Measurements from ENCODE around the gene CNGA1.
"Not testable (repeated sequence)": the region's sequence is repeated elsewhere in the genome, so short reads cannot be mapped to it uniquely, and the experiment has no call there.

DNA sequence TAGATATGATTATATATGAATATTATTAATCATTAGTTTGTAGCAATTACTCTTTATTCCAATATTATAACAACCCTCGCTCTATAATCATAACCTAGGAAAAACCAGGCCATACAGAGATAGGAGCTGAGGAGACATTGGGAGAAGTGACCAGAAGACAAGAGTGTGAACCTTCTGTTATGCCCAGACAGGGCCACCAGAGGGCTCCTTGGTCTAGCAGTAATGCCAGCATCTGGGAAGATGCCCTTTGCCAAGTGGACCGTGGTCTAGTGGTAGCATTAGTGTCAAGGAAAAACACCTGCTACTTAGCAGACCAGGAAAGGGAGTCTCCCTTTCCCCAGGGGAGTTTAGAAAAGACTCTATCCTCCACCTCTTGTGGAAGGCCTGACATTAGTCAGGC is 12.9 kb downstream of the CNGA1 start:
- TF ChIP-seq, protein P1, sequence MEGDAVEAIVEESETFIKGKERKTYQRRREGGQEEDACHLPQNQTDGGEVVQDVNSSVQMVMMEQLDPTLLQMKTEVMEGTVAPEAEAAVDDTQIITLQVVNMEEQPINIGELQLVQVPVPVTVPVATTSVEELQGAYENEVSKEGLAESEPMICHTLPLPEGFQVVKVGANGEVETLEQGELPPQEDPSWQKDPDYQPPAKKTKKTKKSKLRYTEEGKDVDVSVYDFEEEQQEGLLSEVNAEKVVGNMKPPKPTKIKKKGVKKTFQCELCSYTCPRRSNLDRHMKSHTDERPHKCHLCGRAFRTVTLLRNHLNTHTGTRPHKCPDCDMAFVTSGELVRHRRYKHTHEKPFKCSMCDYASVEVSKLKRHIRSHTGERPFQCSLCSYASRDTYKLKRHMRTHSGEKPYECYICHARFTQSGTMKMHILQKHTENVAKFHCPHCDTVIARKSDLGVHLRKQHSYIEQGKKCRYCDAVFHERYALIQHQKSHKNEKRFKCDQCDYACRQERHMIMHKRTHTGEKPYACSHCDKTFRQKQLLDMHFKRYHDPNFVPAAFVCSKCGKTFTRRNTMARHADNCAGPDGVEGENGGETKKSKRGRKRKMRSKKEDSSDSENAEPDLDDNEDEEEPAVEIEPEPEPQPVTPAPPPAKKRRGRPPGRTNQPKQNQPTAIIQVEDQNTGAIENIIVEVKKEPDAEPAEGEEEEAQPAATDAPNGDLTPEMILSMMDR (IDR thresholded peaks at IDR 0.05; ENCODE audit: borderline replicate concordance, extremely low read depth, low read length, poor library complexity, severe bottlenecking) = not testable (repeated sequence)
- not testable (repeated sequence) for TF ChIP-seq EZH2 (IDR thresholded peaks at IDR 0.05; ENCODE audit: borderline replicate concordance, low read depth, low read length, severe bottlenecking)
